GM23248 (cell line): ENCODE data around the gene BCAS4.

Experiments
- EZH2 ChIP-seq: fragments of 200-600 bp; sonication (generic); IDR thresholded peaks from 2 replicates; pipeline ENCODE4 v1.6.1; 2018; ENCODE audit warnings: antibody characterized with exemption, mild to moderate bottlenecking; ENCODE audit not compliant: insufficient read depth, poor library complexity, severe bottlenecking
- EZH2phosphoT487 ChIP-seq: fragments of 200-600 bp; sonication (generic); IDR thresholded peaks from 2 replicates; pipeline ENCODE4 v1.6.1; 2018; ENCODE audit warnings: antibody characterized with exemption, moderate library complexity, mild to moderate bottlenecking, low read depth; ENCODE audit not compliant: insufficient read depth

DNA sequence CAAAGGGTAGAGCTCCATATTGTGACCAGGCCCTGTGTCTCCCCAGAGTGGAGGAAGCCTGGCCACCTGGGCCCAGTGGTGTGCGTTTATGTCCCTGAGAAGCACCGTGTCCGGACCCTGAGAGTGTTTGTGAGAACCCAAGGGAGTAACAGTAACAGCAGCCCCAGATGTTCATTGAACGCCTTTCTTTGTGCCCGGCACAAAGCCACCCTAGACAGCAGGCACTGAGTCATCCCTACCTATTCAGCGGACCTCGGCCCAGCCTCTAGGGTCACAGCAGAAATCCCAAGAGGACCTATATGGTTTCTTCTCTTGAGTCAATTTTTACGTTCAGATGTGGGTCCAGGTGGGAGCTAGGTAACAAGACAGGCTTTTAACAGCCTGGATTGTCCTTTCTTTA lies 24.5 kb downstream of the BCAS4 start:
- TF ChIP-seq EZH2, result no peak
- TF ChIP-seq EZH2phosphoT487, result no peak
